ENCODE results near the gene CDC42BPB.

The CDC42BPB gene

DNA sequence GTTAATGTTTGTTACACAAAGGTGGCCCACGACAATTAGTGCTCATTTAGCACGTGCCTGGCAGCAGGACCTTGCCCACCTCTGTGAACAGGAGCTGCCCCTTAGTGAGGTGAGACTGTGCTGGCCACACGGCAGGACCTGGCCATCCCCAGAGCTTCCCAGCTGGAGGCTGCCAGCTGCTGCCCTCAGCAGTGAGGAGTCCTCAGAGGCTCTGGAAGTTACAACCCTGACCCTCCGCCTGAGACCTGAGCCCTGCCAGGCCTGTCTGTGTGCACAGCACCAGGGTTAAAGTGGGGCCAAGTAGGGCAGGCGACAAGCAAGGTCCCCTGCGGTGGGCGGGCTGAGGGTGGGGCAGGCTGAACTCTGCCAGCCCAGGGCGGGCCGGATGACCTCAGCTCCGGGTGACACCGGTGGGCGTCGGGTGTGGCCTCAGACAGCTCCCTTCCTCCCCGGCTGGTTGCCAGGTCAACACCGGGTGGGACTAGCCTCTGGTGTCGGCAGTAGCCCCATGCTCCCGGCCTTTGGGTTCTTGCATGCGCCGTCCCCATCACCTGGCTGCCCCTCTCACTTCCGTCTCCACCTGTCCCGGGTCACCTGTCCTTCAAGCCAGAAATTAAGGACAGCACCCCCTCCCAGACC, 17.5 kb upstream of the CDC42BPB start (continued):
- no peak for TF ChIP-seq TCF7L2 (IDR thresholded peaks at IDR 0.05; ENCODE audit: borderline replicate concordance, low read depth, low read length)
- TF ChIP-seq, protein P1, sequence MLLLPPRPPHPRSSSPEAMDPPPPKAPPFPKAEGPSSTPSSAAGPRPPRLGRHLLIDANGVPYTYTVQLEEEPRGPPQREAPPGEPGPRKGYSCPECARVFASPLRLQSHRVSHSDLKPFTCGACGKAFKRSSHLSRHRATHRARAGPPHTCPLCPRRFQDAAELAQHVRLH (tag by site-specific recombination; IDR thresholded peaks at IDR 0.05): no peak
- no peak for TF ChIP-seq ZNF571 (tag by site-specific recombination; IDR thresholded peaks at IDR 0.05)
- TF ChIP-seq, protein P2, sequence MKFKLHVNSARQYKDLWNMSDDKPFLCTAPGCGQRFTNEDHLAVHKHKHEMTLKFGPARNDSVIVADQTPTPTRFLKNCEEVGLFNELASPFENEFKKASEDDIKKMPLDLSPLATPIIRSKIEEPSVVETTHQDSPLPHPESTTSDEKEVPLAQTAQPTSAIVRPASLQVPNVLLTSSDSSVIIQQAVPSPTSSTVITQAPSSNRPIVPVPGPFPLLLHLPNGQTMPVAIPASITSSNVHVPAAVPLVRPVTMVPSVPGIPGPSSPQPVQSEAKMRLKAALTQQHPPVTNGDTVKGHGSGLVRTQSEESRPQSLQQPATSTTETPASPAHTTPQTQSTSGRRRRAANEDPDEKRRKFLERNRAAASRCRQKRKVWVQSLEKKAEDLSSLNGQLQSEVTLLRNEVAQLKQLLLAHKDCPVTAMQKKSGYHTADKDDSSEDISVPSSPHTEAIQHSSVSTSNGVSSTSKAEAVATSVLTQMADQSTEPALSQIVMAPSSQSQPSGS (tag by site-specific recombination; IDR thresholded peaks at IDR 0.05; ENCODE audit: low read depth): no peak
- TF ChIP-seq ZNF544 (tag by site-specific recombination; IDR thresholded peaks at IDR 0.05): no peak
- TF ChIP-seq ZNF776 (tag by site-specific recombination; IDR thresholded peaks at IDR 0.05; ENCODE audit: borderline replicate concordance): no peak
- no peak for TF ChIP-seq ZNF146 (tag by site-specific recombination; IDR thresholded peaks at IDR 0.05)
- no peak for TF ChIP-seq YY1 (tag by site-specific recombination; IDR thresholded peaks at IDR 0.05)
- no peak for TF ChIP-seq HOXA7 (CRISPR knock-in tag; IDR thresholded peaks at IDR 0.05; ENCODE audit: borderline replicate concordance)
- no peak for TF ChIP-seq ZNF169 (tag by site-specific recombination; IDR thresholded peaks at IDR 0.05)
- no peak for TF ChIP-seq ZNF138 (tag by site-specific recombination; IDR thresholded peaks at IDR 0.05; ENCODE audit: borderline replicate concordance)
- no peak for TF ChIP-seq ZNF311 (tag by site-specific recombination; IDR thresholded peaks at IDR 0.05; ENCODE audit: borderline replicate concordance)
- TF ChIP-seq ZNF292 (tag by site-specific recombination; IDR thresholded peaks at IDR 0.05; ENCODE audit: borderline replicate concordance, low read depth): no peak
- no peak for TF ChIP-seq ZNF426 (tag by site-specific recombination; IDR thresholded peaks at IDR 0.05)
- TF ChIP-seq ZFP69B (tag by site-specific recombination; IDR thresholded peaks at IDR 0.05): no peak
- no peak for TF ChIP-seq ZNF132 (tag by site-specific recombination; IDR thresholded peaks at IDR 0.05; ENCODE audit: borderline replicate concordance)
- TF ChIP-seq, protein P3, sequence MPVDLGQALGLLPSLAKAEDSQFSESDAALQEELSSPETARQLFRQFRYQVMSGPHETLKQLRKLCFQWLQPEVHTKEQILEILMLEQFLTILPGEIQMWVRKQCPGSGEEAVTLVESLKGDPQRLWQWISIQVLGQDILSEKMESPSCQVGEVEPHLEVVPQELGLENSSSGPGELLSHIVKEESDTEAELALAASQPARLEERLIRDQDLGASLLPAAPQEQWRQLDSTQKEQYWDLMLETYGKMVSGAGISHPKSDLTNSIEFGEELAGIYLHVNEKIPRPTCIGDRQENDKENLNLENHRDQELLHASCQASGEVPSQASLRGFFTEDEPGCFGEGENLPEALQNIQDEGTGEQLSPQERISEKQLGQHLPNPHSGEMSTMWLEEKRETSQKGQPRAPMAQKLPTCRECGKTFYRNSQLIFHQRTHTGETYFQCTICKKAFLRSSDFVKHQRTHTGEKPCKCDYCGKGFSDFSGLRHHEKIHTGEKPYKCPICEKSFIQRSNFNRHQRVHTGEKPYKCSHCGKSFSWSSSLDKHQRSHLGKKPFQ (tag by site-specific recombination; IDR thresholded peaks at IDR 0.05): no peak
- TF ChIP-seq ZNF202 (tag by site-specific recombination; IDR thresholded peaks at IDR 0.05; ENCODE audit: borderline replicate concordance): no peak
- 0 out of 2 replicates have a peak, but pooled peaks have one; percentile 53 for TF ChIP-seq KLF7 (tag by site-specific recombination; IDR thresholded peaks at IDR 0.05; ENCODE audit: borderline replicate concordance)
- TF ChIP-seq GFI1B (tag by site-specific recombination; IDR thresholded peaks at IDR 0.05): no peak
- TF ChIP-seq SP3 (tag by site-specific recombination; IDR thresholded peaks at IDR 0.05): peak; percentile 83
- TF ChIP-seq ZNF324 (tag by site-specific recombination; IDR thresholded peaks at IDR 0.05): no peak
- TF ChIP-seq, protein P4, sequence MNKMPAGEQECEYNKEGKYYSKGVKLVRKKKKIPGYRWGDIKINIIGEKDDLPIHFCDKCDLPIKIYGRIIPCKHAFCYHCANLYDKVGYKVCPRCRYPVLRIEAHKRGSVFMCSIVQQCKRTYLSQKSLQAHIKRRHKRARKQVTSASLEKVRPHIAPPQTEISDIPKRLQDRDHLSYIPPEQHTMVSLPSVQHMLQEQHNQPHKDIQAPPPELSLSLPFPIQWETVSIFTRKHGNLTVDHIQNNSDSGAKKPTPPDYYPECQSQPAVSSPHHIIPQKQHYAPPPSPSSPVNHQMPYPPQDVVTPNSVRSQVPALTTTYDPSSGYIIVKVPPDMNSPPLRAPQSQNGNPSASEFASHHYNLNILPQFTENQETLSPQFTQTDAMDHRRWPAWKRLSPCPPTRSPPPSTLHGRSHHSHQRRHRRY (tag by site-specific recombination; IDR thresholded peaks at IDR 0.05): no peak
- no peak for TF ChIP-seq HOXC10 (CRISPR knock-in tag; IDR thresholded peaks at IDR 0.05)
- TF ChIP-seq ZNF837 (tag by site-specific recombination; IDR thresholded peaks at IDR 0.05): no peak
- TF ChIP-seq, protein P5, sequence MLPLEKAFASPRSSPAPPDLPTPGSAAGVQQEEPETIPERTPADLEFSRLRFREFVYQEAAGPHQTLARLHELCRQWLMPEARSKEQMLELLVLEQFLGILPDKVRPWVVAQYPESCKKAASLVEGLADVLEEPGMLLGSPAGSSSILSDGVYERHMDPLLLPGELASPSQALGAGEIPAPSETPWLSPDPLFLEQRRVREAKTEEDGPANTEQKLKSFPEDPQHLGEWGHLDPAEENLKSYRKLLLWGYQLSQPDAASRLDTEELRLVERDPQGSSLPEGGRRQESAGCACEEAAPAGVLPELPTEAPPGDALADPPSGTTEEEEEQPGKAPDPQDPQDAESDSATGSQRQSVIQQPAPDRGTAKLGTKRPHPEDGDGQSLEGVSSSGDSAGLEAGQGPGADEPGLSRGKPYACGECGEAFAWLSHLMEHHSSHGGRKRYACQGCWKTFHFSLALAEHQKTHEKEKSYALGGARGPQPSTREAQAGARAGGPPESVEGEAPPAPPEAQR (tag by site-specific recombination; IDR thresholded peaks at IDR 0.05): no peak
- no peak for TF ChIP-seq ZNF274 (IDR thresholded peaks at IDR 0.05; ENCODE audit: low read length)
- no peak for TF ChIP-seq ZNF274 (tag by site-specific recombination; IDR thresholded peaks at IDR 0.05; ENCODE audit: borderline replicate concordance)
- TF ChIP-seq OVOL3 (tag by site-specific recombination; IDR thresholded peaks at IDR 0.05): no peak
- TF ChIP-seq, protein P6, sequence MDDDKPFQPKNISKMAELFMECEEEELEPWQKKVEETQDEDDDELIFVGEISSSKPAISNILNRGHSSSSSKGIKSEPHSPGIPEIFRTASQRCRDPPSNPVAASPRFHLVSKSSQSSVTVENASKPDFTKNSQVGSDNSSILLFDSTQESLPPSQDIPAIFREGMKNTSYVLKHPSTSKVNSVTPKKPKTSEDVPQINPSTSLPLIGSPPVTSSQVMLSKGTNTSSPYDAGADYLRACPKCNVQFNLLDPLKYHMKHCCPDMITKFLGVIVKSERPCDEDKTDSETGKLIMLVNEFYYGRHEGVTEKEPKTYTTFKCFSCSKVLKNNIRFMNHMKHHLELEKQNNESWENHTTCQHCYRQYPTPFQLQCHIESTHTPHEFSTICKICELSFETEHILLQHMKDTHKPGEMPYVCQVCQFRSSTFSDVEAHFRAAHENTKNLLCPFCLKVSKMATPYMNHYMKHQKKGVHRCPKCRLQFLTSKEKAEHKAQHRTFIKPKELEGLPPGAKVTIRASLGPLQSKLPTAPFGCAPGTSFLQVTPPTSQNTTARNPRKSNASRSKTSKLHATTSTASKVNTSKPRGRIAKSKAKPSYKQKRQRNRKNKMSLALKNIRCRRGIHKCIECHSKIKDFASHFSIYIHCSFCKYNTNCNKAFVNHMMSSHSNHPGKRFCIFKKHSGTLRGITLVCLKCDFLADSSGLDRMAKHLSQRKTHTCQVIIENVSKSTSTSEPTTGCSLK (tag by site-specific recombination; IDR thresholded peaks at IDR 0.05): no peak
- TF ChIP-seq ZNF266 (tag by site-specific recombination; IDR thresholded peaks at IDR 0.05; ENCODE audit: low read depth): no peak
- no peak for TF ChIP-seq ZNF423 (tag by site-specific recombination; IDR thresholded peaks at IDR 0.05)
